HK-2 (cell line): ENCODE data around the gene TFCP2.
A peak's percentile ranks its signal among the peaks of the same experiment; 100 is the strongest.

Experiments
- DNase-seq: peaks from one replicate; pipeline ENCODE4 v3.0.0-alpha.2; 2018; ENCODE audit not compliant: unreplicated experiment

The TFCP2 gene

DNA sequence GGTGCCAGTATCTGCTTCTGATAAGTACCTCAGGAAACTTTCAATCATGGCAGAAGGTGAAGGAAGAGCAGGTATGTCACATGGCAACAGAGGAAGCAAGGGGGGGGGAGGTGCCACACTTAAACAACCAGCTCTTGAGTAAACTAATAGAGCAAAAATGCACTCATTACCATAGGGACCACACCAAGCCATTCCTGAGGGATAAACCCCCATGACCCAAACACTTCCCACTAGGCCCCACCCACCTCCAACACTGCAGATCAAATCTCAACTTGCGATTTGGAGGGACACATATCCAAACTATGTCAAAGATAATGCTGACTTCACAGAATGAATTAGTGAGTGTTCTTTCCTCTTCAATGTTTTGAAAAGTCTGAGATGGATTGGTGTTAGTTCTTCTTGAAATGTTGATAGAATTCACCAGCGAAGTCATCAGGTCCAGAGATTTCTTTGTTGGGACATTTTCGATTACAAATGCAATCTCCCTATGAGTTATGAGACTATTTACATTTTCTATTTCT, 16.6 kb downstream of the TFCP2 start:
- DNase-seq = no peak

DNA sequence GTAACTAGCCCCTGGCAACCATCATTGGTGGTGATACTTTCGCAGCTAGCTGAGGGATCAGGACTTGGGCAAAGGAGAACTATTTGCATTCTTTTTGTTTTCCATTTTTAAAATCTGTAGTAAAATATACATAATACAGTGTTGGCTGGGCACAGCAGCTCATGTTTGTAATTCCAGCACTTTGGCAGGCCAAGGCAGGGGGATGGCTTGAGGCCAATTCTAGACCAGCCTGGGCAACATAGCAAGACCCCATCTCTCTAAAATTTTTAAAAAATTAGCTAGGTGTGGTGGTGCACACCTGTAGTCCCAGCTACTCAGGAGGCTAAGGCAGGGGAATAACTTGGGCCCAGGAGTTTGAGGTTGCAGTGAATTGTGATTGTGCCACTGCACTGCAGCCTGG, 20.0 kb downstream of the TFCP2 start:
- DNase-seq = no peak

DNA sequence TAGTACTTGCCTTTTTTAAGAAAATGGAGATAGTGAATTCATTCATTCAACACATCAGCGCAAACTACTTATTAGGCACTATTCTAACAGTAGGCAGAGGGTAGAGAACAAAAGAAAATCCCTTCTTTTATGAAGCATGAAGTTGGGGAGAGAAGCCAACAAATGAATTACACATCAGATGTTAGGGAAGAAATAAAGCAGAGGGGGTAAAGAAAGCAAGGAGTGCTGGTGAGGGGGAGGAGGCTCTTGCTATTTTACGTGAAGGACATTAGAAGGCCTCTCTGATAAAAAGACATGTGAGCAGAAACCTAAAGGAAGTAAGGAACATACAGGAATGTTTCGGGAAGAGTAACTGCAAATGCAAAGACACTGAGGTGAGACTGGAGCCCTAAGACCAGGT, 22.2 kb downstream of the TFCP2 start:
- DNase-seq = no peak

DNA sequence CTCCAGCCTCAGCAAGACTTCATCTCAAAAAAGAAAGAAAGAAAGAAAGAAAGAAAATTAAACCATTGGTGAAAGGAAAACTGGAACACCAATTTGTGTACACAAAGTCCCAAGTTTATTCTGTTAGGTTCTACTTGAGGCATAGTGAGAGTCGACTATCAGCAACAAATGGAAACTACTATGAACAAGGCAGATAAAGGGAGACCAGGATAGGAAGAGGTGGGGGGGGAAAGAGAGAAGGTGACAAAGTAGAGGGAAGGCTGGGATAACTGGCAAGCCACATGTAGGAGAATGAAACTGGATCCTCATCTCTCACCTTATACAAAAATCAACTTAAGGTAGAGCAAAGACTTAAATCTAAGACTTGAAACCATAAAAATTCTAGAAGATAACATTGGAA, 25.6 kb downstream of the TFCP2 start:
- DNase-seq = no peak

DNA sequence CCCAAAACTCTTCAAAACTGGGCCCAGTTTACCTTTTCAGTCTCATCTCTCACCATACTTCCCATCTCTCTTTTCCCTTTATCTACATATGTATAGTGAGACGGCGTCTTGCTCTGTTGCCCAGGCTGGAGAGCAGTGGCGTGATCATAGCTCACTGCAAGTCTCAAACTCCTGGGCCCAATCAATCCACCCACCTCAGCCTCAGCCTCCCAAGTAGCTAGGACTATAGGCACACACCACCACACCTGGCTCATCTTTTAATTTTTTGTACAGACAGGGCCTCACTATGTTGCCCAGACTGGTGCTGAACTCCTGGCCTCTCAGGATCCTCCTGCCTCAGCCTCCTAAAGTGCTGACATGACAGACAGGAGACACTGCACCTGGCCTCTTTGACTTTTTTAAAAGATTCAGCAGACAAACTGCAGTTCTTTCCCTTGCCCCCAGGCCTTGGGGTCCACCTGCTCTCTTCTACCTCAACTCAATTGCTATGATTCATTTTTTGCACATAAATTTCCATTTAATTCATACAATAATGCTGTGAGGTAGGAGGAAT, 33.6 kb downstream of the TFCP2 start:
- DNase-seq = no peak

- DNase-seq = no peak
These were observed 40.2 kb downstream of the TFCP2 start for GRCh38 chr12:51132693-51133092.

DNA sequence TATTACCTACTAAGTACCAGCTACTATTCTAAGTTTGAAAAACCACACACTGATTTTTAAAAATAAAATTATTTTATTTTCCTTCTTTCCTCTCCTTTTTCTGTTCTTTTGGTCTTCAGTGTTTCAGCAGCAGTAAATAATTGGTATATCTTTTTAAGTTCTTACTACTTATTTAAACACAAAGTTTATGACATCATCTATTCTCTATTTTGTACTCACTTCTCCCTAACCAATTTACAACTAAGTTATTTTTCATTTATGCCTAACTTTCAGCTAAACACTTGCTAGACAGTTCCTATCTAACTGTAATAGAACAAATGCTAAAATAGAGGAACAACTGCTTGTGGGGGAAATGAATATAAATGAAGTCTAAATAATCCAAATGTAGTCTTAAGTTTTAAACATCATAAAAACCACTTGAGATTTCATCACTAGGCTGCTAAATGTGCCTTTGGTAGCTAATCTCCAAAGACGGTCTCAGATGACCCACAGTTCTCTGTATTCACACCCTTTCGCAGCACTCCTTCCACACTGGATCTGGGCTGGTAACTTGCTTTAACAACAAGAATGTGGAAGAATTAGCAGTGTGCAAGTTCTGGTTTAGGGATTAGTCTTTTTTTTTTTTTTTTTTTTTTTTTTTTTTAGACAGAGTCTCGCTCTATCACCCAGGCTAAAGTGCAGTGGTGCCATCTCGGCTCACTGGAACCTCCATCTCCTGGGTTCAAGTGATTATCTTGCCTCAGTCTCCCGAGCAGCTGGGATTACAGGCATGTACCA, 41.0 kb downstream of the TFCP2 start:
- no peak for DNase-seq

- no peak for DNase-seq
These were observed 44.0 kb downstream of the TFCP2 start for GRCh38 chr12:51128919-51129318.

- DNase-seq = no peak
These were observed 45.7 kb downstream of the TFCP2 start for GRCh38 chr12:51127050-51127729.

DNA sequence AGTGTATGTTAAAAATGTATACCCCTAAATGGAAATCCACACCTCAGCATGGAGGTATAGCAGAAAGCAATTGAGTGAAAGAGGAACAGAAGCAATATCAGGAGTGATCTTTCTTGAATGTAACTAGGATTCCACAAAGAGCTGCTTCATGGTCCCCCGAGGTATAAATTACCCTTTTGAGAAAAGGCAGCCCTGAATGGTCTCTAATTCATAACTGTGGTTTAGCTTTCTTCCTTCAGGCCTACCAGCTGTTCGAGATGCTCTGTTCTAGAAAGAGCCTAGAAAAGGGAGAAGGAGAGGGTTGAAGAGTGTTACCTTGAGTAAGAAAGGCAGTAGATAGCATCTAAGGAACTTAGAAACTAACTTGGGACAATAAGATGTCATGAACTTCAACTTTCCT, 46.6 kb downstream of the TFCP2 start:
- no peak for DNase-seq

DNA sequence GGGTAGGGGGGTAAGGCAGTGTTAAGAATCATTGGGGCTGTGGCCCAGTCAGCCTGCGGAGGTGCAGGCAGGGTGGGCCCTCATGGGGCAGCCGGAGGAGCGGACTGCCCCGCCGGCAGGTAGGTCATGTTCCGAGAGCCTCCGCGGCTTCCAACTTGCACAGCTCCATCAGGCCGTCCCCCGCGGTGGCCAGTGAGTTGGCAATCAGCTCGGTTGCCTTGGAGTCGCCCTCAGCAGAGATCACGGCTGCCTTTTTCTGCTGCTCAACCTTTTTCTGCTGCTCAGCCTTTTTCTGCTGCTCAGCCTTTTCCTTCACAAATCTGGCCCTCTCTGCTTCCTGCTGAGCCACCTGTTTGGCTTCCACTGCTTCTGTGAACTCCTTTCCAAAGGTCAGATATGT, 48.4 kb downstream of the TFCP2 start:
- DNase-seq = no peak

GRCh38 chr12:51122844-51123243, 50.1 kb downstream of the TFCP2 start:
- DNase-seq = no peak

DNA sequence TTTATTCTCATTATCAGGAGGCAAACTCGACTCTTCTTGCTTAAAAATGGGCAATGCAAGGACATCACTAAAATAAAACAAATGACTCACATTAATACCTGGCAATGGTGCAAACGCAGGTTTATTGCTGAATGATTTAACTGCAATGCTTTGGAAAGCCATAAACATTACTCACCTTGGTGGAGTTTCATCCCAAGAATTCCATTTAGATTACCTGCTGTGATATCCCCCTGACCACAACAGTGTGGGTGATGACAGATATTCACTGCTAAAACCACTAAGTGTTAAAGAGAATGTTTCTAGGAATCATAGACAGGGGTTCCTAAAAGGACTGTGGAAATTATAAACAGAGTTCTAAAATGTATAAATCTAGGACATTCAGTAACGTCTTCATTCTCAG, 54.2 kb downstream of the TFCP2 start:
- peak; percentile 30 for DNase-seq

GRCh38 chr12:51115533-51115932, 57.4 kb downstream of the TFCP2 start:
- DNase-seq = no peak

DNA sequence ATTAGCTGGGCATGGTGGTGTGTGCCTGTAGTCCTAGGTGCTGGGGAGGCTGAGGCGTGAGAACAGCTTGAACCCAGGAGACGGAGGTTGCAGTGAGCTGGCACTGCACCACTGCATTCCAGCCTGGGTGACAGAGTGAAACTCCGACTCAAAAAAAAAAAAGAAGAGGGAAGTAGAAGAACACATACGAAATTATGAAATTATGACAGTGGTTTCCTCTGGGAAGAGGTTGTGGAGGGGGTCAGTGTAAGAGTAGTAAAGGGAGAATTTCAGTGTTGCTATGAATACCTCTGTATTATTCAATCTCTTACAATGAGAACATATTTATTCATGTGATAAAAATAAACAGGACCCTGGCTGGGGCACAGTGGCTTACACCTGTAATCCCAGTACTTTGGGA, 64.8 kb downstream of the TFCP2 start:
- no peak for DNase-seq

DNA sequence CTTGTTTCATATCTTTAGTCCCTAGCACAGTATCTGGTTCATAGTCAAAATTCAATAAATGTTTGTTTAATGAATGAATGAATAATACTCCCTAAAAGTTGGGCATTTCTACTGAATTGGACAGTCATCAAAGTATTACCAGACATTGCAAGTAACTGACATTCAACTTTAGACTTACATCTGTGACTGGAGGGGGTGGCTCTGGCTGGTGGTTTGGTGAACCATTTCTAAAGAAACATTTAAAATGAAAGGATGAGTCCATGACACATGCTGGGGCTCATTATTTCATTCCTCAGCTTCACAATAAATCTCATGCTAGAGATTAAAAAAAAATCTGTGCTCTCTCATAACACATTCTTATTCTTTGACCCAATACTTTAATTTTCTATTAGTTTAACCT, 69.0 kb downstream of the TFCP2 start:
- DNase-seq = no peak

DNA sequence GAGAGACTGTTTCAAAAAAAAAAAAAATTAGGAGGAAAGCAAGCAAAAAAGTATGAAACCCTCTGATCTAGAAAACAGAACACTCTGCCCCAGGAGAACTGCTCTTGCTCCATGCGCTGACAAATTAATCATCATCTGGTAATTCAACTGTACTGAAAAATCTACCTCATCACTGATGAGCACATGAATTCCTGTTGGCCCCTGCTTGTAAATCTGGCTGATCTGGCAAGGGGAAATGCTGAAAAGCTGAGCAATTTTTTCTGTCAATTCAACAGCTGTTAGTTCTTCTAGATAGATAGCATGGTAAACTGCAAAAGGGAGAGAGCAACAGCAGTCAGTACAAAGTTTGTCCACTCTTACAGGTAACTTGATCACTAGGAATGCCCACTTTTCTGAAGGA, 74.3 kb downstream of the TFCP2 start:
- DNase-seq = no peak

GRCh38 chr12:51090705-51091229, 82.2 kb downstream of the TFCP2 start:
- DNase-seq = no peak

DNA sequence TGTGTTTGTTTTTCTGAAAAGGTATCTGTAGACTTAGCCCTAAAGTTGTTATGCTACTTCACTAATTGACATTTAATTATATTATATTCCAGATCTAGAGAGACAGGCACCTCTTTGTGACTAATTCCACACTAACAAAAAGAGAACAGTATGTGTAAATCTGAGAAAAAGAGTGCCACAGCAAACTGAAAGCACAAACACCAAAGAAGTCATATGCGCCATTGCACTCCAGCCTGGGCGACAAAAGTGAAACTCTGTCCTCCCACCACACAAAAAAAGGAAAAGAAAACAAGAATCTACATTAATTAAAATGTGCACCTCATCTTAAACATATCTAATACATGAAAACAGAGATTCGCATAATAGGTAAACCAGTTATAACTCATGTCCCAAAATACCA, 85.1 kb downstream of the TFCP2 start:
- no peak for DNase-seq

- DNase-seq = no peak
These were observed 86.0 kb downstream of the TFCP2 start for GRCh38 chr12:51086933-51087332.

- no peak for DNase-seq
These were observed 87.2 kb downstream of the TFCP2 start for GRCh38 chr12:51085757-51086156.

GRCh38 chr12:51083126-51083833, 89.7 kb downstream of the TFCP2 start, which contains the start of gene CSRNP2:
Gene CSRNP2, minus strand, starts transcription at chr12:51083596. Its CDS starts 7,035 bp downstream, at chr12:51076561.
- peak; percentile 98 for DNase-seq
